CD1c-positive myeloid dendritic cell (primary cell): Measurements from ENCODE around the gene PZP.
A peak's percentile ranks its signal among the peaks of the same experiment; 100 is the strongest.
"Not testable (repeated sequence)": the region's sequence is repeated elsewhere in the genome, so short reads cannot be mapped to it uniquely, and the experiment has no call there.

Source experiments
- DNase-seq: peaks from one replicate; pipeline ENCODE4 v3.0.0-alpha.2; 2016; ENCODE audit errors: extremely low spot score

PZP gene

GRCh38 chr12:9208229-9208628 is at the start of gene PZP:
PZP (minus strand) TSS chr12:9208395; CDS start chr12:9208341, 54 bp downstream.
- DNase-seq: no peak

DNA sequence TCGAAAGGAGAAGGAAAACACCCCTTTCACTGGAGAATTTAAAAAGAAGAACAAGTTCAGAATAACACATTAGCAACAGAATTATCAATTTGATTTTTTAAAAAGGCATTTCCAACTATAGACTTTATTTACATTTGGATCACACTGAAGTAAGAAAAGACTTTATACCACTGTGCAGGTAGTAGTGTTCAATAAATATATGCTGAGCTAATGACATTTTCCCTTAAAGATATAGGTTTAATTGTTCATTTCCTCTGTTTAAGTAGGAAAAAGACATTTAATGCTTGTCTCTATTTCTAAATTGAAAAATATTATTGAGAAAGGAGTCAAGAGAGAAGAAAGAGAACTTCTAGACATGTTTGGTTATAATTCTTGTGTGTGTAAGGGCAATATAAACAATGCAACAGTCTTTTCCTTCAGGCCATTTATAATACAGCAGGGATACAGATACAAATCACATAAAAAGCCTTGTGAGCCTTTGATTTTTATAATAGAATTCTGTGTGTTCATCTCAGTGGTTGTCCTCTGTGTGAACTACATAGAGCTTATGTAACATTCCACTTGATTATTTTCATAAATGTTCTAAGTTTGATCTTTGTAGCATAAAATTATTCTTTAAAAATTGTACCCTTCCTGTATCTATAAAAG is 48.7 kb upstream of the PZP start:
- no peak for DNase-seq

DNA sequence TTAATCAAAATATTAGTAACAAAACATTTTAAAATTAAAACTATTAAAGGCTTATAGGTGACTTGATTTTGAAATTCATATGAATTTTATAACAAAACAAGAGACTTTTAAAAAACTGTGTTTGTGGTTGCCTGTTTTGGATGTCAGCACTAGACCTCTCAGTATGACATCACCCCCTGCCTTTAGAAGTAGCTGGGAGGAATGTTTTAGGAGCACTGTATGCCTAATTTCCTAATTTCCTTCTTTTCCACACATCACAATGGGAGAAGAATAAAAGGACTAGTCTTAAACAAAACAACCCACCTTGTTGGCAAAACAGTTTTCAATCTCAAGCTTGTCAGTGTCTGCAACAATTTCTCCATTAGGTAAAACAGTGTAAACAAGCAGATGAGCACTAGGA is 48.1 kb upstream of the PZP start:
- no peak for DNase-seq

GRCh38 chr12:9255837-9256236 is 47.6 kb upstream of the PZP start:
- no peak for DNase-seq

DNA sequence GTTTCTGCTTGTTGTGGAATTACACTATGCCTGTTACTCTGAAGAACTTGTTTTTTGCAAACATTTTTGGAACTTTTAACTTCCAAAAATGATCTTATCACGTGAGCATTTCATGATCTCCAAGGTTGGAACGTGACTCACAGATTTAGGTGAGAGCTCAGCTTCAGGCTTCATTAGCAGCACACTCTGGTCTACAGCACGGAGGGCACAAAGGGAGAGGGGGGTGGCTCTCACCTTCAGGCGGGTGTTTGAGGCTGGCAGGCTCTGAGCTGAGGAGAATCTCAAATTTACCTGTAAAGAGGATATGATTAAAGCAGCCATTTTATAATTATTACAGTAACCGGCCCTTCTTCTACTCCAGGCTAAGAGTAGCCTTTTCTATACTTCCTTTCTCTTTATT is 45.3 kb upstream of the PZP start:
- no peak for DNase-seq

- not testable (repeated sequence) for DNase-seq
Observed at GRCh38 chr12:9252791-9253190, 44.6 kb upstream of the PZP start.

GRCh38 chr12:9252256-9252655 is 44.1 kb upstream of the PZP start:
- DNase-seq: no peak

- DNase-seq: no peak
Observed at GRCh38 chr12:9248435-9248834, 40.2 kb upstream of the PZP start.

DNA sequence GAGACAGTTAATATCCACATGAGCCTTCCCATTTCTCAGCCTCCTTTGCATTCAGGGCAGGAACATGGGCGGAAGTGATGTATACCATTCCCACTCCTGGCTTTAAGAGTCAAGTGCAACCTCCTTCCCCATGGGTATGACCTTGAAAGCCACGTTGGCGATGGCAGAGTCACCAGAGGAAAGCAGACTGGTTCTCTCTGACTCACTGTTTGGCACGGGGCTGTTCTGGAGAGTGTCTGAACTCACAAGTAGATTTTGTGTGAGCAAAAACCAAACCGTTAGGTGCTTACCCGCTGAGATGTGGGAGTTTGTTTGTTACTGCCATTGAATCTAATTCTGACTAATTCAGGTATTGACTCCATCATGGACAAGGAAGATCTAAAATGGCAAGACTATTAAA is 36.7 kb upstream of the PZP start:
- no peak for DNase-seq

- no peak for DNase-seq
Observed at GRCh38 chr12:9243999-9244649, 35.9 kb upstream of the PZP start.

DNA sequence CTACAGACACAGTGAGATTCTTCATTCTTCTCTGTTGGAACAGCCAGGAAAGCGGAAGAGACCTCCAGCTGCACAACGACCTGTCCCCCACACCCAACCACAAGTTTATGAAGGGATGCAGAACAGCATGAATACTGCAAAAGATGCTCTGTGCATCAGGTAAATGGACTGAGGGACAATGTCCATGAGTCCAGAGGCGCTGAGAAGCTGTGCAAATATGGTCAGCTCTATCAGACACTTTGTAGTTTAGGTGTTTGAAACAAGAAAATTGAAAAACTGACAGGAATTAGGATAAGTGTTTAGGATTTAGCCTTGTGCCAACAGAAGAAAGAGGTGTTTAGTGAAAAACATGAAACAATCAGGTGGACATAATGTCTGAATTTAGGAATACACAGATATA is 33.1 kb upstream of the PZP start:
- no peak for DNase-seq

DNA sequence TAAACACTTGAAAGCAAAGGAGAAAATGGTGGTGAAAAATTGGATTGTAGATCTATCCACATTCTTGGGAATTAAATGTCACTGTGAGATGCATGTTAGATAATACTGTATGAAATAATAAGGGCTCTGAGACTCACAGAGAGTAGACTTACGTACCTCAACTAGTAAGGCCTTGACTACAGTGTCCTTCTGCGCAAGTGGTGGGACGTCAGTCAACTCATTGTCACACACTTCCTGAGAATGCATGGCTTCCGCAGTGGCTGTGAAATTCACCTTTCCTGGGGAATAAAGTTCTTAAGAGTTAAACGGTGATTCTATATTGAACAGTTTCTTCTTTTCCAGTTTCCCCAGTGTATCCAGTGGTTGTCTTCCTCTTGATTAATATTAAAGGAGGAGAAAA is 32.6 kb upstream of the PZP start:
- no peak for DNase-seq

DNA sequence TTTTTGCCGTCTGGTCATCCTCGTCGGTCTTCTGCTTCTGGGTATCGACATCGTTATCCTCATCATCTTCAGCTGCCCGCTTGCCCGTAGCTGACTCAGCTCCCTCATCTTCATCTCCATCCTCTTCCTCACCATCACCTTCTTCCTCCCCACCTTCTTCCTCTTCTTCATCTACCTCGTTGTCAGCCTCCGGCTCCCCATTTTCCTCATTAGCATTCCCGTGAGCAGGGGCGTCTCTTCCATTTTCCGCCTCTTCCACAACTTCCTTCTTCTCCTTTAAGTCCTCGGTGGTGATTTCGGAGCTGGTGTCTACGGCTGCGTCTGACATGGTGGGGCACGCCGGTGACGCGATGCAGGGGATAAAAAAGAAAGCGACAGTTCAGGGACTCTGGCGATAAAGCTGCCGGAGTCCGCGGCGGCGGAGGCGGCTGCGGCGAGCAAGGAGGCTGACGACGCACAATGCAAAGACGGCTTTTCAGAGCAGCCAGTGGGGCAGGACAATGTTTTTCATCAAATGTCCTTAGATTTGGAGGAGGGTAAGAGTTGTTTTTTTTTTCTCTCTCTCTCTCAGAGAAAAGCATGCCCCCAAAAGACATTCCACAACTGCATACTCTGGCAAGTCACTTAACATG is 31.9 kb upstream of the PZP start:
- DNase-seq: peak; percentile 45

- no peak for DNase-seq
Observed at GRCh38 chr12:9237286-9237685, 29.1 kb upstream of the PZP start.

DNA sequence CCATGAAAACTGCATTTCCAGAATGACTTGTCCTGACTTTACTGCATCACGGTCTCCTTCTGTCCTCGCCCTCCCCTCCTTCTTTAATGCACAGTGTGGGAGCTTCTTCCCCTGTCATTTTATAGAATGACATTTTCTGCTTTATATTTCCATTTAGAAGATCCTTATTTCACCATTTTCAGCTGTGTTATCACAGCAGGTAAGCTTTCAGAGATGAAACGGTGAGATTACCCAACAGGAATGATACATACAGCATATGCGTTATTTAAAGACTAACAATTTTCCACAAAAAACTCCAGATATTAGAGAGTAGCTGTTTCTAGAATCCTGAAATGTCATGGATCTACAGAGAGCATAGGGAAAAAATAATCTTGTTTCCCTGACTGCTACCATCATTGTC is 27.3 kb upstream of the PZP start:
- DNase-seq: no peak

GRCh38 chr12:9227950-9228349 is 19.8 kb upstream of the PZP start:
- DNase-seq: no peak

DNA sequence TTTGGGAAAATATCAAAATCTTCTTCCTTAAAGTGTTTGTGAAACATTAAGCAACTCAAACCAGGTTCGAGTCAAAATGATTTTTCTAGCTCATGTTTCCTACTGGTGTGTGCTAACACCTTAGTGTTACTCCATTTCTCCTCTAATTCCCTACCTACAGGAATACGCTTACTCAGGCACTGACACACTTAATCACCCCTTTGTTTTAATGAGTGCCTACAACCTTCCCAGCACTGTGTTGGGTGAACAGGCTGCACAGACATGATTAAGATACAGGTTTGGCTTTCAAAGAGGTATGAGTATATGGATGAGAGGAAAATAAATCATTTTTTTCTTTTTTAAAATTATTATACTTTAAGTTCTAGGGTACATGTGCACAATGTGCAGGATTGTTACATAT is 15.6 kb upstream of the PZP start:
- DNase-seq: no peak

DNA sequence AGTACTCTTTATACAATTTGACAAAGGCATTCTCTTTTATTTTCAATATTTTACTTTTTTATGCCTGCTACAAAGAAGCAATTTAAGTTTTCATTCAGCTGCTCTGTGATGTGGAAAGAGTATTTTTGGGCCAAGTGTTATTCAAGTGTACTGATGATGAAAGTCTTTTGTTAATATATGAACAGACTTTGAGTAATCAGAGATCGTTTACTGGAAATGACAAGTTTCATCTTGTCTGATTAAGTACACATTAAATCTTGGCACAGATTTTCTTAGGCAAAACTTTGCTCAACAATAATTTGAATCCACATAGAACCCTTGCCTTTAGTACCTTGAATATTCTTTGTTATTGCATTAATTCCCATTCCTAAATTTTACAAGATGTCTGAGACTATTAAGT is 13.3 kb upstream of the PZP start:
- no peak for DNase-seq

- DNase-seq: not testable (repeated sequence)
Observed at GRCh38 chr12:9221011-9221410, 12.8 kb upstream of the PZP start.

GRCh38 chr12:9214534-9214933 is 6.3 kb upstream of the PZP start:
- no peak for DNase-seq

DNA sequence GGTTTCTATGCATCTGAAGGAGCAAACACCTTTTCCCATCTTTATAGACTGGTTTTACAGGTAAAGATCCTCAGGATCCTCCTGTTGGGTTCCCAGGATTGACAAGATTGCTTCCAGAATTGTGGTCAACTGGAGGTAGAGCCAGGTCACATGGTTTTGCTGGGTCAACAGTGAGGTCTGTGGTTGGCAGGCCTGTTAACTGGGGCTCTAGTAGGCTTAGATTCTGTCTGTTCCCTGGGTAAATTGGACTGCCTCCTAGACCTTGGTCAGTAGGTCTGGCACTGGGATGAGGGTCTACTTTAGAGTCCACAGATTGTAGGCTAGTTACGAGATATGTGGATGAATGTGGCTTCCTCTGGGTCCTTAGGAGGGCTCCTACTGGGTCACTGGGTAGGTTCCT is 3.5 kb upstream of the PZP start:
- DNase-seq: no peak

GRCh38 chr12:9204380-9204779 is 3.8 kb downstream of the PZP start:
- DNase-seq: no peak

DNA sequence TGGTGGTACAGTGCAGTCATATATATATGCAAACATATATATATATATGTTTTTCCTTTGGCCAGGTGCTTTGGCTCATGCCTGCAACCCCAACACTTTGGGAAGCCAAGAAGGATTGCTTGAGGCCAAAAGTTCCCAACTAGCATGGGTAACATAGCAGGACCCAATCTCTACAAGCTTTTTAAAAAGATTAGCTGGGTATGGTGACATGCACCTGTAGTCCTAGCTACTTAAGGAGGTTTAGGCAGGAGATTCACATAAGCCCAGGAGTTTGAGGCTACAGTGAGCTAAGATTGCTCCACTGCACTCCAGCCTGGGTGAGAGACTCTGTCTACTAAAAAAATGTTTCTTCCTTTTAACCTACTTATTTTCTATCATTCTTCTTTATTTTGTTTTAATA is 10.2 kb downstream of the PZP start:
- no peak for DNase-seq
